Duodenal mucosa (tissue), 2 donors: ENCODE data around the gene LRRC2.

Experiments used
- H3K27ac ChIP-seq: one replicate; pipeline ENCODE4 v1.7.0; 2013; ENCODE audit warnings: low read depth, low read length
- H3K27me3 ChIP-seq, 2 donors: one replicate each; pipeline ENCODE4 v1.7.0; 2013; ENCODE audit warnings: low read length in 2 of 2, control low read depth in 1 of 2; ENCODE audit not compliant: insufficient read depth in 2 of 2, control insufficient read depth in 1 of 2
- H3K36me3 ChIP-seq, 2 donors: one replicate each; pipeline ENCODE4 v1.7.0; 2013; ENCODE audit warnings: low read length in 2 of 2, control low read depth in 1 of 2; ENCODE audit not compliant: insufficient read depth in 2 of 2, control insufficient read depth in 1 of 2
- H3K4me1 ChIP-seq, 2 donors: one replicate each; pipeline ENCODE4 v1.7.0; 2013; ENCODE audit warnings: low read length in 2 of 2, control low read depth in 1 of 2; ENCODE audit not compliant: insufficient read depth in 2 of 2, control insufficient read depth in 1 of 2
- H3K4me3 ChIP-seq, 2 donors: one replicate each; pipeline ENCODE4 v1.7.0; 2013; ENCODE audit warnings: low read length in 2 of 2, low read depth in 1 of 2
- H3K9ac ChIP-seq, 2 donors: one replicate each; pipeline ENCODE4 v1.7.0; 2013; ENCODE audit warnings: low read length in 2 of 2, low read depth in 1 of 2
- H3K9me3 ChIP-seq, 2 donors: one replicate each; pipeline ENCODE4 v1.7.0; 2013; ENCODE audit warnings: low read length in 2 of 2, control low read depth in 1 of 2; ENCODE audit not compliant: control insufficient read depth in 1 of 2

The LRRC2 gene

GRCh38 chr3:46574243-46574646, 8.1 kb upstream of the LRRC2 start:
- Histone ChIP-seq H3K27me3 (no peaks in the 10 kb centered on the region), H3K4me3 (no peak overlapping the region), H3K27ac (no peak overlapping the region)

GRCh38 chr3:46573701-46574100, 7.6 kb upstream of the LRRC2 start:
- no peaks in the 10 kb centered on the region for H3K36me3 ChIP-seq
- no peak overlapping the region for H3K4me3 ChIP-seq
- H3K9ac ChIP-seq: no peak overlapping the region
- H3K27me3 ChIP-seq: no peaks in the 10 kb centered on the region
- H3K27ac ChIP-seq: no peak overlapping the region
- no peaks in the 10 kb centered on the region for H3K9me3 ChIP-seq
- H3K4me1 ChIP-seq: no peaks in the 10 kb centered on the region

More at GRCh38 chr3:46574243-46574646, 8.1 kb upstream of the LRRC2 start:
- peaks cover 0 to 3% of the 10 kb centered on the region in 2 donors for H3K4me1 ChIP-seq
- H3K36me3 ChIP-seq: no peaks in the 10 kb centered on the region
- H3K9me3 ChIP-seq: no peaks in the 10 kb centered on the region
- no peak overlapping the region for H3K9ac ChIP-seq

- H3K9me3 ChIP-seq: no peaks in the 10 kb centered on the region
- no peak overlapping the region for H3K4me3 ChIP-seq
- no peak overlapping the region for H3K9ac ChIP-seq
- no peaks in the 10 kb centered on the region for H3K27me3 ChIP-seq
- no peak overlapping the region for H3K27ac ChIP-seq
- peaks cover 0 to 1% of the 10 kb centered on the region in 2 donors for H3K4me1 ChIP-seq
- no peaks in the 10 kb centered on the region for H3K36me3 ChIP-seq
Observed at GRCh38 chr3:46571684-46572083, 5.6 kb upstream of the LRRC2 start.

GRCh38 chr3:46565607-46566039, 479 bp downstream of the LRRC2 start:
- Histone ChIP-seq H3K27me3 (peaks cover 4 to 10% of the 10 kb centered on the region in 2 donors), H3K9me3 (peaks cover 0 to 4% of the 10 kb centered on the region in 2 donors), H3K4me3 (peak overlapping the region; percentile 69 to 75), H3K36me3 (no peaks in the 10 kb centered on the region), H3K4me1 (peaks cover 5 to 13% of the 10 kb centered on the region in 2 donors), H3K9ac (peak overlapping the region; percentile 64 to 65), H3K27ac (no peak overlapping the region)

GRCh38 chr3:46565077-46565476, 1.0 kb downstream of the LRRC2 start:
- H3K4me1 ChIP-seq: peaks cover 5 to 13% of the 10 kb centered on the region in 2 donors
- H3K9ac ChIP-seq: peak overlapping the region in 1 of 2 donors; percentile 65
- no peaks in the 10 kb centered on the region for H3K36me3 ChIP-seq
- peak overlapping the region in 1 of 2 donors; percentile 75 for H3K4me3 ChIP-seq
- H3K27ac ChIP-seq: no peak overlapping the region
- peaks cover 0 to 4% of the 10 kb centered on the region in 2 donors for H3K9me3 ChIP-seq
- peaks cover 4 to 10% of the 10 kb centered on the region in 2 donors for H3K27me3 ChIP-seq

- H3K27me3 ChIP-seq: peaks cover 4 to 10% of the 10 kb centered on the region in 2 donors
- no peak overlapping the region for H3K27ac ChIP-seq
- peaks cover 6 to 13% of the 10 kb centered on the region in 2 donors for H3K4me1 ChIP-seq
- H3K4me3 ChIP-seq: no peak overlapping the region
- H3K9ac ChIP-seq: no peak overlapping the region
- H3K36me3 ChIP-seq: no peaks in the 10 kb centered on the region
- peaks cover 0 to 4% of the 10 kb centered on the region in 2 donors for H3K9me3 ChIP-seq
Observed at GRCh38 chr3:46564190-46565021, 1.7 kb downstream of the LRRC2 start.

GRCh38 chr3:46561951-46562350, 4.2 kb downstream of the LRRC2 start:
- Histone ChIP-seq H3K27me3 (peaks cover 4 to 10% of the 10 kb centered on the region in 2 donors), H3K36me3 (no peaks in the 10 kb centered on the region), H3K4me3 (no peak overlapping the region), H3K4me1 (peaks cover 18 to 28% of the 10 kb centered on the region in 2 donors), H3K9me3 (peaks cover 0 to 4% of the 10 kb centered on the region in 2 donors), H3K27ac (no peak overlapping the region), H3K9ac (no peak overlapping the region)

GRCh38 chr3:46561511-46561910, 4.6 kb downstream of the LRRC2 start:
- Histone ChIP-seq H3K4me1 (peaks cover 18 to 25% of the 10 kb centered on the region in 2 donors), H3K4me3 (no peak overlapping the region), H3K9ac (no peak overlapping the region), H3K27ac (no peak overlapping the region), H3K36me3 (no peaks in the 10 kb centered on the region), H3K9me3 (peaks cover 0 to 4% of the 10 kb centered on the region in 2 donors), H3K27me3 (peaks cover 4 to 10% of the 10 kb centered on the region in 2 donors)

- peak overlapping the region; percentile 74 to 75 for H3K4me3 ChIP-seq
- peaks cover 13 to 15% of the 10 kb centered on the region in 2 donors for H3K4me1 ChIP-seq
- H3K27ac ChIP-seq: no peak overlapping the region
- H3K9me3 ChIP-seq: peaks cover 0 to 4% of the 10 kb centered on the region in 2 donors
- no peak overlapping the region for H3K9ac ChIP-seq
- no peaks in the 10 kb centered on the region for H3K36me3 ChIP-seq
- no peaks in the 10 kb centered on the region for H3K27me3 ChIP-seq
Observed at GRCh38 chr3:46559091-46559704, 6.9 kb downstream of the LRRC2 start.
